GM11168 (cell line): ENCODE results near the gene COA3.

Source experiments
- in situ Hi-C: fragments of 300-500 bp; cut with MboI; formaldehyde crosslinking; loops from one replicate; pipeline ENCODE4 v1.12.0; 2022; ENCODE audit warnings: low sequenced_read_pairs; ENCODE audit not compliant: unreplicated experiment

COA3 gene

GRCh38 chr17:42760652-42761581, 37.6 kb downstream of the COA3 start, which contains the start of gene RAMP2:
Gene RAMP2 (plus strand): TSS chr17:42761227. CDS start chr17:42761262, 35 bp downstream.
- in situ Hi-C loops = loop anchor here (10.0 kb wide), 1 partner anchor 186 kb away; the partner anchor contains the start of gene PSMC3IP

DNA sequence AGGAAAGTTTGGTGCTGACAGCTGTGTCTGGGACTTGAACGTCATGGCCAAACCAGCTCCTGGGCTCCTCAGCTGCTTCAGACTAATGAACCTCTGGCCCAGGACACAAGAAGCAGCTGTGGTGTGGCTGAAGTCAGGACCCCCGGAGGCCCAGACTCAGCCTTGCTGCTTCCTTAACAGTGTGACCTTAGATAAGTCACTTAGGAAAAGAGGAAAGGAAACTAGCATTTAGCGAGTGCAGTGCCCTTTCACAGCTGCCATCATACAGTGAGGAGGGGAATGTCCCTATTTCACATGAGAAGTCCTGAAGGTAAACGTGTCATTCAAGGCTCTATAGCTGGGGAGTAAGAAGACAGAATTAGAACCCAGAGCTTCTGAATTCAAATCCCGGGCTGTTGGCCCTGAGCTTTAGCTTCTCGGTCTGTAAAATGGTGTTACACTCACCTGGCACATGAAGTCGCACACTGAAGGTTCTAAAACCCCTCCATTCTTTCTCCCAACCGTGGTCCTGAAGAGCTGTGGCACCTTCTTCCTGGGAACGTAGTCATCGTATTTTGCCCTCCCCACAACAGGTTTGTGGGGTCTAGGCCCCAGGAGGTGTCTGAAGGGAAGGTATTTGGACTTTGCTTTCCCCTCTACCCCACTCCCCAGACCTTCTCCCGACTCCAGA, 38.4 kb downstream of the COA3 start:
- in situ Hi-C loops = loop anchor here (10.0 kb wide), 1 partner anchor 185 kb away; the partner anchor contains the start of gene PSMC3IP

- in situ Hi-C loops = no loop called here
Measured at GRCh38 chr17:42754782-42755181, 43.7 kb downstream of the COA3 start.

GRCh38 chr17:42751628-42752027, 46.9 kb downstream of the COA3 start:
- in situ Hi-C loops = no loop called here

DNA sequence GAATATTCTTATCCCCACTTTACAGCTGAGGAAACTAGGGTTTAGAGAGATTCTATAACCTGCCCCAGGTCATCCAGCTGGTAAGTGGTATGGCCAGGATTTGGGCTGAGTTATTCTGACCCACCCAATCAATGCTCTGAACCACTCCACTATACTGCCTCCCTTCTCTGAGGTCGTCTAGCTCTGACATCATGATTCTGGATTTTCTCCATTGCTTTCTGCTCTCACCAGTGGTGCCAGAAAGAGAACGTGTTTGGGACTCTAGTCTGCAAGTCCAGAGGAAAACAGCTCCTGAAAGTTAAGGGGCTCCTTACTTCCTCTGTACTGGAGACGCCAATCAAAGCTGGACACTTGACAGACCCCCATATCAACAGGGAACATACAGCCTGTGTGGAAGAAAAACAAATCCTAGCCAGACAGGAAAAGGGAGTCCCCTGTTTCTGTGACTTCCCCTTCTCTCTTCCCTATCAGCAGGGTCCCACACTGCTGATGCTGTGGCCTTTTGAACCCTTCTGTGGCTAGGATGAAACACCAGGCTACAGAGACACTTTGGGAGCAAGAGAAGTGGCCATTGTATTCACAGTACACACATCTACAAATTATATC, 47.7 kb downstream of the COA3 start:
- in situ Hi-C loops = no loop called here

- in situ Hi-C loops = no loop called here
Measured at GRCh38 chr17:42748908-42749798, 49.4 kb downstream of the COA3 start.

DNA sequence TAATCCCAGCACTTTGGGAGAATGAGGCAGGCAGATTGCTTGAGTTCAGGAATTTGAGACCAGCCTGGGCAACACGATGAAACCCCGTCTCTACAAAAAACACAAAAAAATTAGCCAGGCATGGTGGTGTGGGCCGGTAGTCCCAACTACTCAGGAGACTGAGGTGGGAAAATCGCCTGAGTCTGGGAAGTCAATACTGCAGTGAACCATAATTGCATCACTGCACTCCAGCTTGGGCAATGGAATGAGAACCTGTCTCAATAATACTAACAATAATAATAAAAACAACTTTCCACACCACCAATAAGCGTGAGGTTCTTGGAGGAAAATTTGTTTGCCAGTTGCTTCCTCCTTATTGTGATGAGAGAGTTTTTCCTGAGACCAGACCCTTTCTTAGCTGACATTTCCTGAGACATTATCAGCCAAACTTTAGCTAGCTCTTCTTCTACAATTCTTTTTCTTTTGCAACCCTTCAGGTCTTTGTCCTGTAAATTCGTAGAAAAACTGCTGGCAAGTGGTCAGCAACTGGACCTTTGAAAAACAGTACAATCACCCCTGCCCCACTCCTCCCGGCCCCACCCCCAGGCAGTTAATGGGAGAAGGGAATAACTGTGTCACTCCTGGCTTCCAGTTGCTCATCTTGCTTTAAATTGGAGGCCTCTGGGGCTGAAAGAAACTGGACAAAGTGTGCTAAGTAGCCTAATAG, 50.1 kb downstream of the COA3 start:
- in situ Hi-C loops = no loop called here
